GM23248 (cell line): Measurements from ENCODE around the gene PIN4.

Experiments used
- EZH2 ChIP-seq: fragments of 200-600 bp; sonication (generic); IDR thresholded peaks from 2 replicates; pipeline ENCODE4 v1.6.1; 2018; ENCODE audit warnings: antibody characterized with exemption, mild to moderate bottlenecking; ENCODE audit not compliant: insufficient read depth, poor library complexity, severe bottlenecking
- EZH2phosphoT487 ChIP-seq: fragments of 200-600 bp; sonication (generic); IDR thresholded peaks from 2 replicates; pipeline ENCODE4 v1.6.1; 2018; ENCODE audit warnings: antibody characterized with exemption, moderate library complexity, mild to moderate bottlenecking, low read depth; ENCODE audit not compliant: insufficient read depth

DNA sequence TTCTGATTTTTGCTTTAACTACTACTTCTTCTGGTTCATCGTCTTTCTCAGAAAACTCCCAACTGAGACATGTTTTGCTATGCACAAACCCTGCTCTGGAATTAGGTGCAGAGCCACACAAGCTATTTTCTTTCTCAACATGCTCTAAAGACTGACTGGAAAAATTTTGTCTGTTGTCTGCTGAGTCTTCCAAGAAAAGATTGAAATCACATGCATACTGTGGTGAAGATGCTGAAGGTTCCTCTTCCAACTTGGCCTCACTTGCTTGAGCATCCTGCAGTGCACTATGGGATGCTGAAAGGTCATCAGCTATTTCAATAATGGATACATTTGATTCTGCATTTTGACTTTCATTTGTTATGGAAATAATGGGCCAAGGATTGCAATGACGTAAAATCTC lies 24.1 kb downstream of the PIN4 start:
- TF ChIP-seq EZH2 (no peak), EZH2phosphoT487 (no peak)
